ENCODE data around the gene ALDH8A1. TPM values are rescaled to one million over a fixed set of nuclear protein-coding genes. Genes with fewer than 3 reads are reported as not detected.
"Not testable (repeated sequence)": the region's sequence is repeated elsewhere in the genome, so short reads cannot be mapped to it uniquely, and the experiment has no call there.

ALDH8A1 gene
- total RNA-seq, 2 donors from 2014 or later = 0.42 to 5.8 TPM

DNA sequence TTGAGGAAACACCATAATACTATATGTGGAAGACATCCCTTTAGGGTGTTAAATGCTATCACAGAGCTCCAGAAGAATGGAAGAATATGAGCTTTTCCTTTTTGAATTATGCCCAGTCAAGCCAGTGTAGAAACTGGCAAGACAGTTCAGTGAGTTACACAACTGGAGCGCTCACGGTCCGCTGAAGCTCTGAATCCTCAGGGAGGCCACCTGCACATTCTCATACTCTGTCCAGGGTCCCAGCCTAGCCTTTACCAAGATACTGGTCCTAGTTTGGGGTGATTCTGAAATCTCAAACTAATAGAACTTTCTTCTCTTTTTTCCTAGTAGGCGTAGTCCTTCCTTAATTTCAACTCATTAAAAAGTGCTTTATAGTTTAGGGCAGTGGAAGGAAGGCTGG lies 51.3 kb downstream of the ALDH8A1 start:
- no peak for ATAC-seq (ENCODE audit: insufficient number of reproducible peaks, low FRiP score, low read depth)
- Histone ChIP-seq H3K4me3 (no peak overlapping the region), H3K36me3 (no peaks in the 10 kb centered on the region), H3K27ac (no peak overlapping the region), H3K9me3 (no peaks in the 10 kb centered on the region), H3K27me3 (replicated peaks; ENCODE audit: insufficient read depth) (no peaks in the 10 kb centered on the region), H3K4me1 (ENCODE audit: control insufficient read depth in 1 of 2, low read depth in 2 of 2) (peaks cover 0 to 12% of the 10 kb centered on the region in 2 donors)
- DNase-seq (ENCODE audit: low spot score) = no peak
- no peak for TF ChIP-seq CTCF (IDR thresholded peaks at IDR 0.05)

DNA sequence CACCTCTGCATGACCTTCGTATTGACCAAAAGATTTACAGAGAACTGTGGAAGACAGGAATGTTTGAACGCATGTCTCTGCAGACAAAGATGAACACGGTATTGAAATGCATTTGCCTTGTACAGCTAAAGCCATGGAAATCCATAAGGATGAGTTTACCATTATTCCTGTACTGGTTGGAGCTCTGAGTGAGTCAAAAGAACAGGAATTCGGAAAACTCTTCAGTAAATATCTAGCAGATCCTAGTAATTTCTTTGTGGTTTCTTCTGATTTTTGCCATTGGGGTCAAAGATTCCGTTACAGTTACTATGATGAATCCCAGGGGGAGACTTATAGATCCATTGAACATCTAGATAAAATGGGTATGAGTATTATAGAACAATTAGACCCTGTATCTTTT lies 51.7 kb downstream of the ALDH8A1 start:
- not testable (repeated sequence) for DNase-seq (ENCODE audit: low spot score); H3K9me3 ChIP-seq; H3K27me3 ChIP-seq (replicated peaks; ENCODE audit: insufficient read depth); H3K36me3 ChIP-seq; H3K27ac ChIP-seq; ATAC-seq (ENCODE audit: insufficient number of reproducible peaks, low FRiP score, low read depth); H3K4me3 ChIP-seq; H3K4me1 ChIP-seq (ENCODE audit: control insufficient read depth in 1 of 2, low read depth in 2 of 2)

DNA sequence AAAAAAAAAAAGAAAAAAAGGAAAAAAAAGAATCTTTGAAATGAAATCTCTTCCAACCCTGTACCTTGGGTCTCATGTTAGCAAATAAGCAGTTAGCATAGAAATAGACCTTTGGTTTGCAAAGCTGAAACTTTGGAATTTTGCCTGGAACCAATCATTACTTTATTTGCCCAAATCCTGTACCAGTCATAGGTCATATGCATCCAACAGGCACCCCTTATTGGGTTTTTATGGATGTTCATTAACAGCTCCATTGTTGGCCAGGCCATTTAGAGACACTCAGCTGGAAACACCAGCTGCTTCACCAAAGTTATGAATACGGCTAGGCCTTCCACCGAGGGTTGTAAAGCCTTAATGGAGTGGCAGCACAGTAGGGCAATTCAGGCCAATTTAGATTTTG lies 53.0 kb downstream of the ALDH8A1 start:
- Histone ChIP-seq H3K36me3 (no peaks in the 10 kb centered on the region), H3K27ac (no peak overlapping the region), H3K9me3 (no peaks in the 10 kb centered on the region), H3K4me3 (no peak overlapping the region), H3K4me1 (ENCODE audit: control insufficient read depth in 1 of 2, low read depth in 2 of 2) (no peaks in the 10 kb centered on the region), H3K27me3 (replicated peaks; ENCODE audit: insufficient read depth) (no peaks in the 10 kb centered on the region)
- no peak for TF ChIP-seq CTCF (IDR thresholded peaks at IDR 0.05)
- ATAC-seq (ENCODE audit: insufficient number of reproducible peaks, low FRiP score, low read depth) (no peak), DNase-seq (ENCODE audit: low spot score) (no peak)

- ATAC-seq (ENCODE audit: insufficient number of reproducible peaks, low FRiP score, low read depth) (no peak), DNase-seq (ENCODE audit: low spot score) (no peak)
- no peaks in the 10 kb centered on the region for H3K27me3 ChIP-seq (replicated peaks; ENCODE audit: insufficient read depth)
- no peaks in the 10 kb centered on the region for H3K9me3 ChIP-seq
- H3K4me3 ChIP-seq = no peak overlapping the region
- H3K36me3 ChIP-seq = no peaks in the 10 kb centered on the region
- TF ChIP-seq CTCF (IDR thresholded peaks at IDR 0.05) = no peak
- H3K27ac ChIP-seq = no peak overlapping the region
- no peaks in the 10 kb centered on the region for H3K4me1 ChIP-seq (ENCODE audit: control insufficient read depth in 1 of 2, low read depth in 2 of 2)
Observed at GRCh38 chr6:134894800-134895199, 55.1 kb downstream of the ALDH8A1 start.

GRCh38 chr6:134892362-134892761 lies 57.5 kb downstream of the ALDH8A1 start:
- Histone ChIP-seq H3K4me1 (ENCODE audit: control insufficient read depth in 1 of 2, low read depth in 2 of 2) (no peaks in the 10 kb centered on the region), H3K36me3 (no peaks in the 10 kb centered on the region), H3K9me3 (no peaks in the 10 kb centered on the region), H3K4me3 (no peak overlapping the region), H3K27me3 (replicated peaks; ENCODE audit: insufficient read depth) (no peaks in the 10 kb centered on the region), H3K27ac (no peak overlapping the region)
- no peak for TF ChIP-seq CTCF (IDR thresholded peaks at IDR 0.05)
- DNase-seq (ENCODE audit: low spot score) (no peak), ATAC-seq (ENCODE audit: insufficient number of reproducible peaks, low FRiP score, low read depth) (no peak)

- no peaks in the 10 kb centered on the region for H3K27me3 ChIP-seq (replicated peaks; ENCODE audit: insufficient read depth)
- no peaks in the 10 kb centered on the region for H3K36me3 ChIP-seq
- H3K4me3 ChIP-seq = no peak overlapping the region
- DNase-seq (ENCODE audit: low spot score) (no peak), ATAC-seq (ENCODE audit: insufficient number of reproducible peaks, low FRiP score, low read depth) (no peak)
- H3K4me1 ChIP-seq (ENCODE audit: control insufficient read depth in 1 of 2, low read depth in 2 of 2) = no peaks in the 10 kb centered on the region
- TF ChIP-seq CTCF (IDR thresholded peaks at IDR 0.05) = no peak
- no peak overlapping the region for H3K27ac ChIP-seq
- H3K9me3 ChIP-seq = no peaks in the 10 kb centered on the region
Observed at GRCh38 chr6:134891633-134892032, 58.3 kb downstream of the ALDH8A1 start.
